GM12873 (cell line): ENCODE results near the gene CTIF.

ENCODE experiments used
- CTCF ChIP-seq: IDR thresholded peaks from 2 replicates; pipeline ENCODE4 v1.5.1; 2012; ENCODE audit warnings: low read depth, mild to moderate bottlenecking, moderate library complexity, low read length, control low read depth; ENCODE audit not compliant: insufficient read depth; ENCODE audit errors: missing control alignments

Gene CTIF

DNA sequence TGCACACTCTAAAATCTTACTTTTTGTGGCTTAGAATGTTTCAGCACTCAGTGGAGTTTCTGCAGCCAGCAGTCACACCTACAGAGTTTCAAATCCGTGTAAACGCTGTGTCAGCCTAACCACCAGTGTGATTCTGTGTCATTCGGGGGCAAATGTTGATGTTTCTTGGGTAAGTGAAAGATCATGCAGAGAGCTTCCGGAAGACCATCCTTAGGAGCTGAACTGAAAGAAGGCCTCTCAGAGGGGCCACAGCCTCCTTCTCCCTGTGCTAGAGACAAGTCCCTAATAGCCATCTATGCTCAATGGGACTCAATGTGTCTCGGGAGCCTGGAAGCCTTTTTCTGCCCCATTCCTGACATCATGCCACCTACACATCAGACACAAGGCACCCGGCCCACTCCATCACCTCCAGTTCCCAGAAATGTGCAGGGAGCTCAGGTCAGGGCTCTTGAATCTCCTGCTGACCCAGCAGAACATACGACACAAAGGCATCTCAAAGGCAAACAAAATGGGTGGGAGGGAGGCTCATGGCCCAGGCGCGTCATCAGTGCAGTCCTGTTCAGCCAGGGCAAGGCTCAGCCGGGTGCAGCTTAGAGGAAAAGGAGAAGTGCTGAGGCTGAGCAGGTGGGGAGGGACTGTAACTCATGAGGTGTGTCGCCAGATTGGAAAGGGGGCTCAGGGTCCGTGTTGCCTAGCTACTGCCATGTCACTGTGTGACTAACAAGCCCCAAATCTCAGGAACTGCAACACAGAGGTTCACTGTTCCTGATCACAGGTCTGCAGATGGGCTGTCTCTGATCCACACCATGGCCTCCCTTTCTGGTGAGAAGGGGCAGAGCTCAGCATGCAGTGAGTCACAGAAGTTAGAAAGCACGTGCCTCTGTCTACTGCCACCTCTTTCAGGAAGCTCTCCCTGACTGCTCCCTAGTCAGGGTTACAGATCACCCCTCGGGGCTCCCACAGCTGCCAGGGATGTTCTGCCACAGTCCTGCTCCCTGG, 329.9 kb downstream of the CTIF start:
- no peak for TF ChIP-seq CTCF

DNA sequence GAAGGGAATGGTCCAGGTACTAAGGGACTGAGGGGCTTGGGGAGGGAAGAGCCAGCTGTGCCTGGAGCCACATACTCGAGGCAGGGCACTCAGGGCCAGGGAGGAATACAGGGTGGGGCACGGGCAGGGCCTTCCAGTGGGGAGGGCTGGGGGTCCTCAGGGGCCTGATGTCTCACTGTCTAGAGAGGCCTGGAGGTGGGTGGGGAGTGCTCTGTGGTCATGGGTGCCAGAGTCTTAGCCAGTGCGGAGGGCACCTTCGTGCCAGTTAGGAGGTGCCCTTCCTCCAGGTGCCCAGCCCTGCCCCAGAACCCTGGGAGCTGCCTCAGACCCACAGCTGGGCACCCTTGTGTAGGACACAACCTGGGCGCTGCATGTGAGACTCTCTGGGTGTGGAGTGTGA, 330.8 kb downstream of the CTIF start:
- no peak for TF ChIP-seq CTCF

GRCh38 chr18:48871391-48872166, 332.7 kb downstream of the CTIF start:
- TF ChIP-seq CTCF, result no peak

DNA sequence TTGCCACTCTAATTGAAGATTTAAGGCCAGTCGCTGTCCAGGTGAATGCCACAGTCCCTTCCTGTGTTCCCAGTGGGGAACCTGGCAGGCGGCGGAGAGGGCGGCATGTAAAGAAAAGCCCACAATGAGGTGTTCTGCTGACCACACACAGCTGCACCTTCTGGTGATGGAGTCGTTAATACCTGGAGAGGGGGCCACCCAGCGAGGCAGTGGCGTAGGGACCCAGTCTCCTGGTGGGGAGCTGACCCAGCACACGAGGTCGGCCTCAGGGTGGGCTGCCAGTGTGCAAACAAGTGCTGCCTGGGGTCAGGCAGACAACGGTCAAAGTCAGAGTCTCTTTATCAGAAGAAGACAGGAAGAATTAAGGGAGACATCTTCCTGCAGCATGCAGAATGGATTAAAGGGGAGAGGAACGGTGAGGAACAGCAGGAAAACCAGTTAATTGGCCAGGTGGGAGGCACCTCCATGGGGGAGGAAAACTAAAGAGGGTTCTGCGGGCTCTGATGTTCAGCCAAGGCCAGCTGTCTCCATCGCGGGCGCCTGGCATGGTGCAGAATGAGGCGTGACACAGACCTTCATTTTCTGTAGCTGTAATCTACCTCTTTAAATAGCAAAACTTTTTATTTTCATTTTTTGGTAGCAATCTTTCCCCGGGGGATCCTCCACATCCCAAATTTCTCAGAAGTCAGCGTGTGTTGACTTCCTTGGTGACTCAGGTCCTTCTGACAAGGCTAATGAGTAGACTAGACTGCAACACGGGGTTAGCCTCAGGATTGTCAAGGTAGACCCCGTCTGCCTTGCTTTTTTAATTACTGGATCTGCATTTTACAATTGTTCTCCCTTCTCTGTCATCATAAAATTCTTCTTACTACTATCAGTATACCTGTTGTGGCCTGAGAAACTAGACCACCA, 333.7 kb downstream of the CTIF start:
- TF ChIP-seq CTCF, result no peak

DNA sequence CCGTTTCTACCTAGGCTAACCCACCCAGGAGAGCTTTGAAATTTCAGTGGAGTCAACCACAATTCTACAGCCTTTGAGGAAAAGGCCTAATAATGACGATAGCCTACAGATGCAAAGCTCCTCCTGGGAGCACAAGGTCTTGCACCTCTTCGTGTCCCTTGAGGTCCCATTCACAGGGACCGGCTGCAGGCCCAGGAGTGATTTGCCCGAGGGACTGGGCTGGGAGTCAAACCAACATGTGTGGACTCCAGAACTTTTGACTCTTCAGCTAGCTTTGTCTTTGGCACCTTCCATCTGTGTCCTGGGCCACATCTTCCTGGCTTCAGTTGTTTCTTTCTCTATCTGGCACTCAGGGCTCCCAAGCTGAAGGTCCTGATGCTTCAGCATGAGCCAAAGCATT, 335.4 kb downstream of the CTIF start:
- TF ChIP-seq CTCF, result no peak

DNA sequence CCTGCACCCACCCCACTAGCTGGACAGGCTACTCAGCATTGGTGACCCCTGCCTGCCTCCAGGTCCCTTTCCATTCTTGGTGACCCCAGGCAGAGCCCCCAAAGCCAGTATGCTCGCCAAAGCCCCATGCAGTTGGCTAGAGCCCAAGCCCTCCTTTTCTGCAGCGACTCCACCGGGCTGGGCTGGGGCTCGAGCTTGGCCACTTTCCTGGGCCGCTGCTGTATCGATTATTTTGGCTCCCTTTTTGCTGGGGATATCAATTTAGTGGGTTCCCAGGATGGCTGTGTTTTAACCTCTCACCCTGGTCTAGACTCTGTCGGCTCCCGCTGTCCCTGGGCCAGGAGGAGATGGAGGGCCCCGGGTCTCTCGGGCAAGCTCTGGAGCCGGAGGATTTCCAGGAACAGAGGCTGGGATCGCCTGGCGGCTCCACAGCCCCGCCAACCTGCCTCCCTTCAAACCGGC, 335.9 kb downstream of the CTIF start:
- TF ChIP-seq CTCF, result no peak
